NCI-H526 (cell line): ENCODE results near the gene OR13C8.

Experiments
- DNase-seq, 2 experiments: peaks; one replicate each; lab custom pipeline; 2025; lab: John Stamatoyannopoulos, UW

Gene OR13C8

DNA sequence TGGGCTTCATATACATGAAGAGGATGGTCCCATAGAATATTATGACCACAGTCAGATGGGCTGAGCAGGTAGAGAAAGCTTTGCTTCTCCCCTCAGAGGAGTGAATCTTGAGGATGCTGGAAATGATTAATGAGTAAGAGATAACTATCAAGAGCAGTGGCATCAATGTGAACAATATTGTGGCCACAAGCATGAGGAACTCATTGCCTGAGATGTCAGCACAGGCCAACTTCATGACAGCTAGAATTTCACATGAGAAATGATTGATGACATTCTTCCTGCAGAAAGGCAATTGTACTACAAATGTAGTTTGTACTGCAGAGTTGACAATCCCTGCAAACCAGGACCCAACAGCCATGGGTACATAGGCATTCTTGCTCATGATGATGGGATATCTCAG lies 48.5 kb downstream of the OR13C8 start:
- no peak for DNase-seq

DNA sequence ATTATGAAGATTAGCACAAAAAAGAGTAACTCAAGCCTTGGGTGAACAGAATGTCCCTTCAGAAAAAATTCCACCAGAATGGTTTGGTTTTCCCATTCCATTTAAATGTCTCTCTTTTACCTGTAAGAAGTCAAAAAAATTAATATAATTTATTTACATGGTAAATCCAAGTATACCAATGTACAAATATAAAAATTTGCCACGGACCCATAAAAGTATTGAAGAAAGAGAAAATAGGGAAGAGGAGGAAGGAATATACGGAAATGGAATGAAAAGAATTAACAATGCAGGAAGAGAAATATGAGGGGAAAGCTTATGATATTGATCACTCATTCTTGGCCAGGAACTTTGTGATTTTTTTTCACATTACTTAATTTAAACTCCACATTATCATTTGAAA lies 49.1 kb downstream of the OR13C8 start, which contains the start of gene OR13C9:
Gene OR13C9 (minus strand): TSS at position 101 of the 400 bp plus-strand sequence. CDS start 0 bp downstream, at position 101.
- DNase-seq, result no peak
